ENCODE results near the gene BANF2. TPM values are rescaled to one million over a fixed set of nuclear protein-coding genes. Genes with fewer than 3 reads are reported as not detected.

BANF2 gene
- total and polyA plus RNA-seq, 2 of the 4 experiments (the other 2 are of a cell fraction) = not detected

GRCh38 chr20:17709361-17710293 is 9.9 kb downstream of the BANF2 start:
- Histone ChIP-seq H3K56ac (ENCODE audit: extremely low read depth, insufficient read depth, low read length) (no peak overlapping the region), H2AFZ (replicated peaks; ENCODE audit: low read length, poor library complexity) (no peak overlapping the region), H2BK15ac (ENCODE audit: low read depth, low read length) (no peak overlapping the region), H2AK5ac (ENCODE audit: low read depth, low read length) (peak overlapping the region; percentile 80), H2BK120ac (ENCODE audit: low read depth, low read length) (peak overlapping the region; percentile 51), H4K8ac (ENCODE audit: low read depth in 2 of 2, low read length in 2 of 2) (peak overlapping the region; percentile 28 to 30; a peak in 1 of 4 replicates), H2BK5ac (ENCODE audit: low read depth, low read length, poor library complexity, severe bottlenecking) (no peak overlapping the region), H3K27me3 (ENCODE audit: control insufficient read depth, insufficient read depth, low read length) (no peaks in the 10 kb centered on the region), H3K18ac (ENCODE audit: low read depth, low read length) (peak overlapping the region; percentile 52; the same call in 1 of the 2 replicates), H2BK20ac (ENCODE audit: low read depth, low read length) (peak overlapping the region; percentile 76; the same call in 1 of the 2 replicates), H3K27ac (ENCODE audit: insufficient read depth, low read length) (no peak overlapping the region), H4K5ac (ENCODE audit: low read depth, low read length) (no peak overlapping the region), H3K9ac (ENCODE audit: low read depth, low read length) (no peak overlapping the region), H3K9me1 (ENCODE audit: insufficient read depth, low read length) (peaks cover 20% of the 10 kb centered on the region), H3K23ac (ENCODE audit: low read depth, low read length) (peak overlapping the region; percentile 69; the same call in 1 of the 2 replicates), H3K4me1 (ENCODE audit: control insufficient read depth, insufficient read depth, low read length) (peaks cover 22% of the 10 kb centered on the region), H4K91ac (ENCODE audit: insufficient read depth, low read depth, low read length) (peak overlapping the region; percentile 66), H3K4me2 (ENCODE audit: low read depth, low read length) (no peak overlapping the region), H3K79me1 (ENCODE audit: low read depth in 1 of 2, low read length in 2 of 2) (no peaks in the 10 kb centered on the region), H3K4me3 (ENCODE audit: insufficient read depth, low read depth, low read length) (no peak overlapping the region), H3K9me3 (ENCODE audit: control insufficient read depth, insufficient read depth, low read length) (no peaks in the 10 kb centered on the region), H2AK9ac (replicated peaks; ENCODE audit: low read depth, low read length, poor library complexity) (no peak overlapping the region), H3K14ac (replicated peaks; ENCODE audit: low read depth, low read length) (peak overlapping the region; percentile 62), H3K36me3 (ENCODE audit: control insufficient read depth, insufficient read depth, low read length) (no peaks in the 10 kb centered on the region), H4K20me1 (ENCODE audit: insufficient read depth, low read length) (no peaks in the 10 kb centered on the region), H3K4ac (ENCODE audit: low read depth, low read length) (peak overlapping the region; percentile 90)
- in situ Hi-C loops (cut with MboI; ENCODE audit: low sequenced_read_pairs) = no loop called here
- intact Hi-C loops (cut with micrococcal nuclease) = no loop called here
- WGBS, 2 experiments (ENCODE audit: extremely low coverage in 2 of 2, insufficient read length in 1 of 2) = 91% methylated on average over 4 of the region's 12 CpGs; no CpG with 5 or more reads in 1 of the 2 experiments
- ATAC-seq (ENCODE audit: low read depth) = no peak
- DNase-seq = no peak
- dilution Hi-C loops (cut with HindIII; ENCODE audit: low sequenced_read_pairs, unreplicated experiment) = no loop called here
- ChIA-PET CTCF (interaction anchor here (1.4 kb wide), 1 partner anchor 28 kb away, joined by 4 read pairs; the partner anchor contains the start of gene RRBP1), POLR2A (ENCODE audit: unreplicated experiment) (no interaction called here)
- no TSS peak for BruUV-seq (replicated peaks)
- TF ChIP-seq, protein P1, sequence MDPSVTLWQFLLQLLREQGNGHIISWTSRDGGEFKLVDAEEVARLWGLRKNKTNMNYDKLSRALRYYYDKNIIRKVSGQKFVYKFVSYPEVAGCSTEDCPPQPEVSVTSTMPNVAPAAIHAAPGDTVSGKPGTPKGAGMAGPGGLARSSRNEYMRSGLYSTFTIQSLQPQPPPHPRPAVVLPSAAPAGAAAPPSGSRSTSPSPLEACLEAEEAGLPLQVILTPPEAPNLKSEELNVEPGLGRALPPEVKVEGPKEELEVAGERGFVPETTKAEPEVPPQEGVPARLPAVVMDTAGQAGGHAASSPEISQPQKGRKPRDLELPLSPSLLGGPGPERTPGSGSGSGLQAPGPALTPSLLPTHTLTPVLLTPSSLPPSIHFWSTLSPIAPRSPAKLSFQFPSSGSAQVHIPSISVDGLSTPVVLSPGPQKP (IDR thresholded peaks at IDR 0.05; ENCODE audit: borderline replicate concordance, low read depth, low read length) = no peak
- TF ChIP-seq RFX5 (IDR thresholded peaks at IDR 0.05; ENCODE audit: low read depth, low read length) (no peak), MXI1 (IDR thresholded peaks at IDR 0.05; ENCODE audit: borderline replicate concordance, low read depth, low read length) (no peak), RAD21 (IDR thresholded peaks at IDR 0.05; ENCODE audit: low read length) (no peak), RCOR1 (IDR thresholded peaks at IDR 0.05; ENCODE audit: insufficient replicate concordance, low read length) (no peak), USF2 (IDR thresholded peaks at IDR 0.05; ENCODE audit: low read depth, low read length) (no peak), CEBPB (IDR thresholded peaks at IDR 0.05; ENCODE audit: low read depth, low read length) (no peak), FOS (IDR thresholded peaks at IDR 0.05; ENCODE audit: low read depth, low read length) (no peak), MAZ (IDR thresholded peaks at IDR 0.05; ENCODE audit: borderline replicate concordance, low read depth, low read length) (no peak)

Data from IMR-90 (cell line).